Smooth muscle cell (in vitro differentiated cells): ENCODE data around the gene ZAP70. TPM values are rescaled to one million over a fixed set of nuclear protein-coding genes. Genes with fewer than 3 reads are reported as not detected.

Experiments used
- DNase-seq: peaks from one replicate; lab custom pipeline; 2025; ENCODE audit not compliant: unreplicated experiment; lab: John Stamatoyannopoulos, UW
- H2AFZ ChIP-seq: fragments of 200-600 bp; sonication (generic); 2 replicates; pipeline ENCODE4 v1.6.0; 2016; ENCODE audit warnings: antibody characterized with exemption, low read depth, mild to moderate bottlenecking
- H3F3A ChIP-seq: fragments of 200-600 bp; sonication (generic); 2 replicates; pipeline ENCODE4 v1.6.0; 2017; ENCODE audit warnings: antibody characterized with exemption, low read depth
- H3K27ac ChIP-seq: fragments of 200-600 bp; sonication (generic); 2 replicates; pipeline ENCODE4 v1.5.1; 2016; ENCODE audit warnings: low read depth, mild to moderate bottlenecking
- H3K27me3 ChIP-seq: fragments of 200-600 bp; sonication (generic); 2 replicates; pipeline ENCODE4 v1.6.1; 2016; ENCODE audit warnings: low read depth, mild to moderate bottlenecking
- H3K36me3 ChIP-seq: fragments of 200-600 bp; sonication (generic); 2 replicates; pipeline ENCODE4 v1.5.1; 2016; ENCODE audit warnings: low read depth
- H3K4me1 ChIP-seq: fragments of 200-600 bp; sonication (generic); 2 replicates; pipeline ENCODE4 v1.5.1; 2016; ENCODE audit warnings: low read depth
- H3K4me2 ChIP-seq: fragments of 200-600 bp; sonication (generic); 2 replicates; pipeline ENCODE4 v1.6.0; 2016; ENCODE audit warnings: mild to moderate bottlenecking
- H3K4me3 ChIP-seq: fragments of 200-600 bp; sonication (generic); 2 replicates; pipeline ENCODE4 v1.5.1; 2016; ENCODE audit warnings: mild to moderate bottlenecking
- H3K79me2 ChIP-seq: fragments of 200-600 bp; sonication (generic); 2 replicates; pipeline ENCODE4 v1.6.0; 2016; ENCODE audit warnings: low read depth, mild to moderate bottlenecking
- H3K9ac ChIP-seq: fragments of 200-600 bp; sonication (generic); 2 replicates; pipeline ENCODE4 v1.6.0; 2016; ENCODE audit warnings: low read depth
- H3K9me3 ChIP-seq: fragments of 200-600 bp; sonication (generic); replicated peaks from 2 replicates; pipeline ENCODE4 v1.5.1; 2016; ENCODE audit warnings: low read depth
- H4K20me1 ChIP-seq: fragments of 200-600 bp; sonication (generic); 2 replicates; pipeline ENCODE4 v1.6.0; 2016; ENCODE audit warnings: low read depth
- WGBS: methylation state at CpG from one replicate; pipeline ENCODE4 v1.1.7; 2016; ENCODE audit warnings: low lambda C conversion rate; 5-methylcytosine and 5-hydroxymethylcytosine counted together
- polyA plus RNA-seq: library from polyadenylated mRNA; unstranded; fragments of >200 nt; fragmentation: Nextera tagmentation; extraction: Ambion mirVana; gene quantifications from 2 replicates; pipeline ENCODE4 v1.2.1, GENCODE V29; 2016
- total RNA-seq: library from RNA; depleted of rRNA; stranded (reverse); fragments of >200 nt; gene quantifications from 2 replicates; pipeline ENCODE4 v1.2.3, GENCODE V29; 2014
- TF ChIP-seq, protein P1 (sequence below): fragments of 200-600 bp; sonication (generic); IDR thresholded peaks from 2 replicates; pipeline ENCODE4 v1.5.1; 2017; ENCODE audit warnings: borderline replicate concordance, mild to moderate bottlenecking, antibody characterized with exemption; ENCODE audit not compliant: insufficient read depth, poor library complexity, severe bottlenecking

Gene ZAP70
- total and polyA plus RNA-seq, 2 experiments from 2014 or later = 0.24 to 0.40 TPM

GRCh38 chr2:97688062-97688827 is 25.1 kb upstream of the ZAP70 start:
- H4K20me1 ChIP-seq = no peaks in the 10 kb centered on the region
- H3K4me1 ChIP-seq = no peaks in the 10 kb centered on the region
- no peaks in the 10 kb centered on the region for H3F3A ChIP-seq
- H2AFZ ChIP-seq = no peak overlapping the region
- H3K36me3 ChIP-seq = no peaks in the 10 kb centered on the region
- H3K9me3 ChIP-seq = no peaks in the 10 kb centered on the region
- 78% methylated on average over 11 of the region's 11 CpGs for WGBS
- peak overlapping the region; percentile 7 for H3K9ac ChIP-seq
- H3K79me2 ChIP-seq = no peaks in the 10 kb centered on the region
- no peak for DNase-seq
- no peak overlapping the region for H3K4me3 ChIP-seq
- TF ChIP-seq, protein P1, sequence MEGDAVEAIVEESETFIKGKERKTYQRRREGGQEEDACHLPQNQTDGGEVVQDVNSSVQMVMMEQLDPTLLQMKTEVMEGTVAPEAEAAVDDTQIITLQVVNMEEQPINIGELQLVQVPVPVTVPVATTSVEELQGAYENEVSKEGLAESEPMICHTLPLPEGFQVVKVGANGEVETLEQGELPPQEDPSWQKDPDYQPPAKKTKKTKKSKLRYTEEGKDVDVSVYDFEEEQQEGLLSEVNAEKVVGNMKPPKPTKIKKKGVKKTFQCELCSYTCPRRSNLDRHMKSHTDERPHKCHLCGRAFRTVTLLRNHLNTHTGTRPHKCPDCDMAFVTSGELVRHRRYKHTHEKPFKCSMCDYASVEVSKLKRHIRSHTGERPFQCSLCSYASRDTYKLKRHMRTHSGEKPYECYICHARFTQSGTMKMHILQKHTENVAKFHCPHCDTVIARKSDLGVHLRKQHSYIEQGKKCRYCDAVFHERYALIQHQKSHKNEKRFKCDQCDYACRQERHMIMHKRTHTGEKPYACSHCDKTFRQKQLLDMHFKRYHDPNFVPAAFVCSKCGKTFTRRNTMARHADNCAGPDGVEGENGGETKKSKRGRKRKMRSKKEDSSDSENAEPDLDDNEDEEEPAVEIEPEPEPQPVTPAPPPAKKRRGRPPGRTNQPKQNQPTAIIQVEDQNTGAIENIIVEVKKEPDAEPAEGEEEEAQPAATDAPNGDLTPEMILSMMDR = no peak
- H3K27me3 ChIP-seq = no peaks in the 10 kb centered on the region
- H3K4me2 ChIP-seq = no peak overlapping the region
- peak overlapping the region; percentile 77 for H3K27ac ChIP-seq

GRCh38 chr2:97691166-97691565 is 22.2 kb upstream of the ZAP70 start:
- no peak overlapping the region for H3K4me3 ChIP-seq
- H3K27ac ChIP-seq = no peak overlapping the region
- no peaks in the 10 kb centered on the region for H4K20me1 ChIP-seq
- H3K9me3 ChIP-seq = no peaks in the 10 kb centered on the region
- H3K36me3 ChIP-seq = no peaks in the 10 kb centered on the region
- H3K9ac ChIP-seq = no peak overlapping the region
- H3K4me2 ChIP-seq = no peak overlapping the region
- H3F3A ChIP-seq = no peaks in the 10 kb centered on the region
- TF ChIP-seq, protein P1 = no peak
- H3K79me2 ChIP-seq = no peaks in the 10 kb centered on the region
- 41% methylated on average over 6 of the region's 6 CpGs for WGBS
- no peak for DNase-seq
- H2AFZ ChIP-seq = no peak overlapping the region
- no peaks in the 10 kb centered on the region for H3K27me3 ChIP-seq
- H3K4me1 ChIP-seq = no peaks in the 10 kb centered on the region

- H3F3A ChIP-seq = no peaks in the 10 kb centered on the region
- no peaks in the 10 kb centered on the region for H4K20me1 ChIP-seq
- H2AFZ ChIP-seq = no peak overlapping the region
- no peak overlapping the region for H3K27ac ChIP-seq
- TF ChIP-seq, protein P1 = no peak
- no peak for DNase-seq
- no peak overlapping the region for H3K9ac ChIP-seq
- H3K4me1 ChIP-seq = no peaks in the 10 kb centered on the region
- no peak overlapping the region for H3K4me3 ChIP-seq
- no peaks in the 10 kb centered on the region for H3K79me2 ChIP-seq
- H3K9me3 ChIP-seq = no peaks in the 10 kb centered on the region
- no peaks in the 10 kb centered on the region for H3K27me3 ChIP-seq
- no peaks in the 10 kb centered on the region for H3K36me3 ChIP-seq
- H3K4me2 ChIP-seq = no peak overlapping the region
Observed at GRCh38 chr2:97693476-97693875, 19.9 kb upstream of the ZAP70 start.

- no peaks in the 10 kb centered on the region for H3K4me1 ChIP-seq
- H3F3A ChIP-seq = no peaks in the 10 kb centered on the region
- 87% methylated on average over 5 of the region's 5 CpGs for WGBS
- H3K79me2 ChIP-seq = no peaks in the 10 kb centered on the region
- no peaks in the 10 kb centered on the region for H3K9me3 ChIP-seq
- no peak overlapping the region for H3K27ac ChIP-seq
- no peak overlapping the region for H2AFZ ChIP-seq
- H4K20me1 ChIP-seq = no peaks in the 10 kb centered on the region
- no peak for DNase-seq
- no peak overlapping the region for H3K9ac ChIP-seq
- no peak overlapping the region for H3K4me2 ChIP-seq
- TF ChIP-seq, protein P1 = no peak
- no peaks in the 10 kb centered on the region for H3K36me3 ChIP-seq
- no peak overlapping the region for H3K4me3 ChIP-seq
- no peaks in the 10 kb centered on the region for H3K27me3 ChIP-seq
Observed at GRCh38 chr2:97695744-97696143, 17.6 kb upstream of the ZAP70 start.
